WTC11 (cell line): Measurements from ENCODE around the gene GTF2H1. TPM values are rescaled to one million over a fixed set of nuclear protein-coding genes. Genes with fewer than 3 reads are reported as not detected.

ENCODE experiments used
- ATAC-seq: fragments of 200-7000 bp; cut with Tn5 transposase; 2 replicates; pipeline ENCODE4 v1.10.0; 2021; ENCODE audit warnings: mild to moderate bottlenecking, moderate library complexity
- CTCF ChIA-PET: fragments of 300-600 bp; sonication (Branson Sonifier 250); formaldehyde crosslinking; loops from one replicate; lab custom pipeline; 2021; ENCODE audit warnings: antibody characterized with exemption; lab: Charles Lee
- POLR2A ChIA-PET: fragments of 350-600 bp; sonication (Branson Sonifier 250); formaldehyde crosslinking; loops from one replicate; lab custom pipeline; 2021; ENCODE audit warnings: antibody characterized with exemption; lab: Charles Lee
- DNase-seq: peaks from one replicate; pipeline ENCODE4 v3.0.0; 2021; ENCODE audit warnings: low spot score
- H3K27ac Mint-ChIP-seq: 2 replicates; pipeline ENCODE4 v1.8.0; 2021; ENCODE audit warnings: mixed read lengths
- H3K27me3 Mint-ChIP-seq: 2 replicates; pipeline ENCODE4 v1.8.0; 2021; ENCODE audit warnings: low read depth, mild to moderate bottlenecking, moderate library complexity, mixed read lengths
- H3K36me3 Mint-ChIP-seq: 2 replicates; pipeline ENCODE4 v1.8.0; 2021; ENCODE audit warnings: mixed read lengths
- H3K4me1 Mint-ChIP-seq: 2 replicates; pipeline ENCODE4 v1.8.0; 2022; ENCODE audit warnings: mixed read lengths
- H3K4me3 Mint-ChIP-seq: 2 replicates; pipeline ENCODE4 v1.8.0; 2021; ENCODE audit warnings: mild to moderate bottlenecking, moderate library complexity, mixed read lengths
- H3K9me3 Mint-ChIP-seq: 2 replicates; pipeline ENCODE4 v1.8.0; 2021; ENCODE audit warnings: mixed read lengths
- IRF2 ChIP-seq: sonication (generic); formaldehyde crosslinking; IDR thresholded peaks from 2 replicates; pipeline ENCODE4 v1.8.0; 2022; ENCODE audit warnings: low read depth, missing genetic modification reagents, borderline replicate concordance
- JAZF1 ChIP-seq: fragments of 250-450 bp; sonication (Bioruptor Pico); IDR thresholded peaks from 2 replicates; pipeline ENCODE4 v1.9.0; 2021; ENCODE audit warnings: moderate library complexity, mild to moderate bottlenecking, inconsistent platforms
- JUN ChIP-seq: sonication (generic); formaldehyde crosslinking; IDR thresholded peaks from 2 replicates; pipeline ENCODE4 v1.8.0; 2023; ENCODE audit warnings: mild to moderate bottlenecking, missing genetic modification reagents
- MXD4 ChIP-seq: fragments of 250-450 bp; sonication (Bioruptor Pico); IDR thresholded peaks from 2 replicates; pipeline ENCODE4 v1.8.0; 2021; ENCODE audit warnings: mild to moderate bottlenecking, moderate library complexity, borderline replicate concordance
- NR3C1 ChIP-seq: sonication (generic); formaldehyde crosslinking; conservative IDR thresholded peaks from 2 replicates; pipeline ENCODE4 v1.8.1; 2023; ENCODE audit warnings: low read depth, mild to moderate bottlenecking, missing genetic modification reagents
- SMAD4 ChIP-seq: sonication (generic); formaldehyde crosslinking; IDR thresholded peaks from 2 replicates; pipeline ENCODE4 v1.8.0; 2022; ENCODE audit warnings: mild to moderate bottlenecking, missing genetic modification reagents
- ZNF232 ChIP-seq: sonication (generic); formaldehyde crosslinking; IDR thresholded peaks from 2 replicates; pipeline ENCODE4 v1.8.0; 2022; ENCODE audit warnings: mild to moderate bottlenecking, missing genetic modification reagents
- ZNF263 ChIP-seq: sonication (generic); formaldehyde crosslinking; IDR thresholded peaks from 2 replicates; pipeline ENCODE4 v1.8.1; 2022; ENCODE audit warnings: low read depth, mild to moderate bottlenecking, moderate library complexity, missing genetic modification reagents
- total RNA-seq: library from RNA; stranded (reverse); gene quantifications from 3 replicates; pipeline ENCODE4 v1.2.3, GENCODE V29; 2021
- TF ChIP-seq, protein P1 (sequence below): fragments of 250-450 bp; sonication (Bioruptor Pico); conservative IDR thresholded peaks from 2 replicates; pipeline ENCODE4 v1.9.0; 2021; ENCODE audit warnings: mild to moderate bottlenecking
- TF ChIP-seq, protein P2 (sequence below): sonication (generic); formaldehyde crosslinking; IDR thresholded peaks from 2 replicates; pipeline ENCODE4 v1.8.1; 2022; ENCODE audit warnings: low read depth, missing genetic modification reagents, borderline replicate concordance
- TF ChIP-seq, protein P3 (sequence below): fragments of 250-450 bp; sonication (Bioruptor Pico); IDR thresholded peaks from 2 replicates; pipeline ENCODE4 v1.9.0; 2021; ENCODE audit warnings: mild to moderate bottlenecking
- TF ChIP-seq, protein P4 (sequence below): sonication (generic); formaldehyde crosslinking; IDR thresholded peaks from 2 replicates; pipeline ENCODE4 v1.8.0; 2022; ENCODE audit warnings: mild to moderate bottlenecking, missing genetic modification reagents
- TF ChIP-seq, protein P5 (sequence below): sonication (generic); formaldehyde crosslinking; IDR thresholded peaks from 2 replicates; pipeline ENCODE4 v1.8.0; 2022; ENCODE audit warnings: mild to moderate bottlenecking, missing genetic modification reagents
- TF ChIP-seq, protein P6 (sequence below): fragments of 200-600 bp; IDR thresholded peaks from 2 replicates; pipeline ENCODE4 v1.8.0; 2022; ENCODE audit warnings: antibody characterized with exemption
- TF ChIP-seq, protein P7 (sequence below): sonication (generic); formaldehyde crosslinking; conservative IDR thresholded peaks from 2 replicates; pipeline ENCODE4 v1.8.1; 2023; ENCODE audit warnings: mild to moderate bottlenecking, low read depth, missing genetic modification reagents, moderate library complexity
- TF ChIP-seq, protein P8 (sequence below): sonication (generic); formaldehyde crosslinking; IDR thresholded peaks from 2 replicates; pipeline ENCODE4 v1.8.1; 2023; ENCODE audit warnings: mild to moderate bottlenecking, missing genetic modification reagents, moderate library complexity
- TF ChIP-seq, protein P9 (sequence below): fragments of 250-450 bp; sonication (Bioruptor Pico); IDR thresholded peaks from 2 replicates; pipeline ENCODE4 v2.1.2; 2022; ENCODE audit warnings: mild to moderate bottlenecking, moderate library complexity

GTF2H1 gene
- total RNA-seq, 1 experiment from 2014 or later = 24.1 TPM

DNA sequence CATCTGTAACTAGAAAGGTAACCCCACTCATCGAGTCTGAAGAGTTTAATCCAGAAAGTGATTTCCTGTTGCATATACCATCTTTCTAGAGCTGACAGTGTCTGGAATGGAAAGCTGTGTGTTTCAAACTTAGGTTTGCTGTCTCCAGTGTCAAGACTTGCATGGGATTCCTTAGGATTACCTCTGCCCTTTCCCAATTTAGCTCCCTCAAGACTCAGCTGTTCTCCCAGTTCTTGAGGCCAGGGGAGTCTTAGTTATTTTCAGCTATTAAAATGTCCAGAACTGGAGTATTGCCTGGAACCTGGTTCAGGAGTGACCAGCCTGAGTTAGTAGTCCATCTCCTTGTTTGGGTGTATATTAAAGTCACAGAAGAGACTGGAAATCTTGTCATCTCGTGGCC lies 47.0 kb downstream of the GTF2H1 start (continued):
- TF ChIP-seq IRF2 (CRISPR knock-in tag) (no peak), SMAD4 (no peak), ZNF232 (CRISPR knock-in tag) (no peak)
- TF ChIP-seq, protein P1, sequence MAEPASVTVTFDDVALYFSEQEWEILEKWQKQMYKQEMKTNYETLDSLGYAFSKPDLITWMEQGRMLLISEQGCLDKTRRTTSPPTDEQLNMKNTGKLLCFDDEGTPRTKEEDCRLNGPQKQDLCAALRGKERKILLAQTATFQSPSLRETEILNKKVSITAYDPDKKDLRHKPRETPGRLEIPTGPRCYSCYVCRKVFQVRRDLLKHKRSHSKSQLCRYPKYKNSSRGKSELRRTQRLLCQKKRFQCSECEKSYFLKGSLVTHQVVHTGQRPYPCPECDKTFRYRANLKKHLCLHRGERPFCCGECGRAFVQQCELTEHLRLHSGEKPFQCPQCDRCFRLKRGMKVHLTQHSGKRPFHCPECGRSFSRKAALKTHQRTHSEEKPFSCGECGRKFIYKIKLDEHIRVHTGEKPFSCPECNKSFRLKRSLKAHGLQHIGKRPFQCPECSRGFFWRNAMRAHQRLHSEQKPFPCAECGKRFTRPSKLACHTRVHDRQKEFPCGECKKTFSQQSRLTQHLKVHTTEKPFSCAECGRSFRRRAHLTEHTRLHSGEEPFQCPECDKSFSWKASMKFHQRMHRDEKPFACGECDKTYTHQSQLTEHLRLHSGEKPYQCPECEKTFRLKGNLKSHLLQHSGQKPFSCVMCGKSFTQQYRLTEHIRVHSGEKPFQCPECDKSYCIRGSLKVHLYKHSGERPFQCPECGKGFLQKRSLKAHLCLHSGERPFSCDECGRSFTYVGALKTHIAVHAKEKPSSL (CRISPR knock-in tag) = no peak
- TF ChIP-seq, protein P2, sequence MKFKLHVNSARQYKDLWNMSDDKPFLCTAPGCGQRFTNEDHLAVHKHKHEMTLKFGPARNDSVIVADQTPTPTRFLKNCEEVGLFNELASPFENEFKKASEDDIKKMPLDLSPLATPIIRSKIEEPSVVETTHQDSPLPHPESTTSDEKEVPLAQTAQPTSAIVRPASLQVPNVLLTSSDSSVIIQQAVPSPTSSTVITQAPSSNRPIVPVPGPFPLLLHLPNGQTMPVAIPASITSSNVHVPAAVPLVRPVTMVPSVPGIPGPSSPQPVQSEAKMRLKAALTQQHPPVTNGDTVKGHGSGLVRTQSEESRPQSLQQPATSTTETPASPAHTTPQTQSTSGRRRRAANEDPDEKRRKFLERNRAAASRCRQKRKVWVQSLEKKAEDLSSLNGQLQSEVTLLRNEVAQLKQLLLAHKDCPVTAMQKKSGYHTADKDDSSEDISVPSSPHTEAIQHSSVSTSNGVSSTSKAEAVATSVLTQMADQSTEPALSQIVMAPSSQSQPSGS (CRISPR knock-in tag) = no peak
- TF ChIP-seq, protein P3, sequence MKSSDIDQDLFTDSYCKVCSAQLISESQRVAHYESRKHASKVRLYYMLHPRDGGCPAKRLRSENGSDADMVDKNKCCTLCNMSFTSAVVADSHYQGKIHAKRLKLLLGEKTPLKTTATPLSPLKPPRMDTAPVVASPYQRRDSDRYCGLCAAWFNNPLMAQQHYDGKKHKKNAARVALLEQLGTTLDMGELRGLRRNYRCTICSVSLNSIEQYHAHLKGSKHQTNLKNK (CRISPR knock-in tag) = no peak
- TF ChIP-seq, protein P4, sequence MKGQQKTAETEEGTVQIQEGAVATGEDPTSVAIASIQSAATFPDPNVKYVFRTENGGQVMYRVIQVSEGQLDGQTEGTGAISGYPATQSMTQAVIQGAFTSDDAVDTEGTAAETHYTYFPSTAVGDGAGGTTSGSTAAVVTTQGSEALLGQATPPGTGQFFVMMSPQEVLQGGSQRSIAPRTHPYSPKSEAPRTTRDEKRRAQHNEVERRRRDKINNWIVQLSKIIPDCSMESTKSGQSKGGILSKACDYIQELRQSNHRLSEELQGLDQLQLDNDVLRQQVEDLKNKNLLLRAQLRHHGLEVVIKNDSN (CRISPR knock-in tag) = no peak
- TF ChIP-seq, all 79 proteins: peak for 0

DNA sequence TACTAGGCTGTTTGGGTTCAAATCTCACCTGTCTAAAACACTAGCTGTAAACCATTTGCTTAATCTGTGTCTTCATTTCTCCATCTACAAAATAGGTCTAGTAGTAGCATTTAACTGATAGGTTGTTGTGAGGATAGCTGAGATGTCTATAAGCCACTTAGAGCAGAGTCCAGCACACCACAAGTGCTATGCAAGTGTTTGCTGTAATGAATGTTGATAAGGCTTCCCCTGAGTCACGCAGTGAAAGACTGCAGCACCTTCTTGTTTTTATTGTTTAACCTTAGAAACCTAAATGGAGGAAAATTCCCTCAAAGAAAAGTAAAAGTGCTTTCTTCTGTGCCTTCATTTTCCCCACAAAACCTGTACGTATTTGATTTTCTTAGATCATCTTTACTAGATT lies 48.9 kb downstream of the GTF2H1 start:
- Mint-ChIP-seq H3K4me3 (no peak overlapping the region), H3K4me1 (no peaks in the 10 kb centered on the region), H3K27ac (no peak overlapping the region), H3K9me3 (no peaks in the 10 kb centered on the region), H3K36me3 (peaks cover 7% of the 10 kb centered on the region), H3K27me3 (no peaks in the 10 kb centered on the region)
- POLR2A ChIA-PET = no interaction called here
- no peak for TF ChIP-seq MXD4
- no peak for TF ChIP-seq ZNF263 (CRISPR knock-in tag)
- TF ChIP-seq, protein P5, sequence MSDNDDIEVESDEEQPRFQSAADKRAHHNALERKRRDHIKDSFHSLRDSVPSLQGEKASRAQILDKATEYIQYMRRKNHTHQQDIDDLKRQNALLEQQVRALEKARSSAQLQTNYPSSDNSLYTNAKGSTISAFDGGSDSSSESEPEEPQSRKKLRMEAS (CRISPR knock-in tag) = no peak
- TF ChIP-seq, protein P6, sequence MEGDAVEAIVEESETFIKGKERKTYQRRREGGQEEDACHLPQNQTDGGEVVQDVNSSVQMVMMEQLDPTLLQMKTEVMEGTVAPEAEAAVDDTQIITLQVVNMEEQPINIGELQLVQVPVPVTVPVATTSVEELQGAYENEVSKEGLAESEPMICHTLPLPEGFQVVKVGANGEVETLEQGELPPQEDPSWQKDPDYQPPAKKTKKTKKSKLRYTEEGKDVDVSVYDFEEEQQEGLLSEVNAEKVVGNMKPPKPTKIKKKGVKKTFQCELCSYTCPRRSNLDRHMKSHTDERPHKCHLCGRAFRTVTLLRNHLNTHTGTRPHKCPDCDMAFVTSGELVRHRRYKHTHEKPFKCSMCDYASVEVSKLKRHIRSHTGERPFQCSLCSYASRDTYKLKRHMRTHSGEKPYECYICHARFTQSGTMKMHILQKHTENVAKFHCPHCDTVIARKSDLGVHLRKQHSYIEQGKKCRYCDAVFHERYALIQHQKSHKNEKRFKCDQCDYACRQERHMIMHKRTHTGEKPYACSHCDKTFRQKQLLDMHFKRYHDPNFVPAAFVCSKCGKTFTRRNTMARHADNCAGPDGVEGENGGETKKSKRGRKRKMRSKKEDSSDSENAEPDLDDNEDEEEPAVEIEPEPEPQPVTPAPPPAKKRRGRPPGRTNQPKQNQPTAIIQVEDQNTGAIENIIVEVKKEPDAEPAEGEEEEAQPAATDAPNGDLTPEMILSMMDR = no peak
- TF ChIP-seq JUN (CRISPR knock-in tag) = no peak
- TF ChIP-seq NR3C1 (CRISPR knock-in tag) = no peak
- TF ChIP-seq, protein P7, sequence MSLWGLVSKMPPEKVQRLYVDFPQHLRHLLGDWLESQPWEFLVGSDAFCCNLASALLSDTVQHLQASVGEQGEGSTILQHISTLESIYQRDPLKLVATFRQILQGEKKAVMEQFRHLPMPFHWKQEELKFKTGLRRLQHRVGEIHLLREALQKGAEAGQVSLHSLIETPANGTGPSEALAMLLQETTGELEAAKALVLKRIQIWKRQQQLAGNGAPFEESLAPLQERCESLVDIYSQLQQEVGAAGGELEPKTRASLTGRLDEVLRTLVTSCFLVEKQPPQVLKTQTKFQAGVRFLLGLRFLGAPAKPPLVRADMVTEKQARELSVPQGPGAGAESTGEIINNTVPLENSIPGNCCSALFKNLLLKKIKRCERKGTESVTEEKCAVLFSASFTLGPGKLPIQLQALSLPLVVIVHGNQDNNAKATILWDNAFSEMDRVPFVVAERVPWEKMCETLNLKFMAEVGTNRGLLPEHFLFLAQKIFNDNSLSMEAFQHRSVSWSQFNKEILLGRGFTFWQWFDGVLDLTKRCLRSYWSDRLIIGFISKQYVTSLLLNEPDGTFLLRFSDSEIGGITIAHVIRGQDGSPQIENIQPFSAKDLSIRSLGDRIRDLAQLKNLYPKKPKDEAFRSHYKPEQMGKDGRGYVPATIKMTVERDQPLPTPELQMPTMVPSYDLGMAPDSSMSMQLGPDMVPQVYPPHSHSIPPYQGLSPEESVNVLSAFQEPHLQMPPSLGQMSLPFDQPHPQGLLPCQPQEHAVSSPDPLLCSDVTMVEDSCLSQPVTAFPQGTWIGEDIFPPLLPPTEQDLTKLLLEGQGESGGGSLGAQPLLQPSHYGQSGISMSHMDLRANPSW (CRISPR knock-in tag) = no peak
- TF ChIP-seq, protein P8, sequence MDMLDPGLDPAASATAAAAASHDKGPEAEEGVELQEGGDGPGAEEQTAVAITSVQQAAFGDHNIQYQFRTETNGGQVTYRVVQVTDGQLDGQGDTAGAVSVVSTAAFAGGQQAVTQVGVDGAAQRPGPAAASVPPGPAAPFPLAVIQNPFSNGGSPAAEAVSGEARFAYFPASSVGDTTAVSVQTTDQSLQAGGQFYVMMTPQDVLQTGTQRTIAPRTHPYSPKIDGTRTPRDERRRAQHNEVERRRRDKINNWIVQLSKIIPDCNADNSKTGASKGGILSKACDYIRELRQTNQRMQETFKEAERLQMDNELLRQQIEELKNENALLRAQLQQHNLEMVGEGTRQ = no peak
- TF ChIP-seq, protein P9, sequence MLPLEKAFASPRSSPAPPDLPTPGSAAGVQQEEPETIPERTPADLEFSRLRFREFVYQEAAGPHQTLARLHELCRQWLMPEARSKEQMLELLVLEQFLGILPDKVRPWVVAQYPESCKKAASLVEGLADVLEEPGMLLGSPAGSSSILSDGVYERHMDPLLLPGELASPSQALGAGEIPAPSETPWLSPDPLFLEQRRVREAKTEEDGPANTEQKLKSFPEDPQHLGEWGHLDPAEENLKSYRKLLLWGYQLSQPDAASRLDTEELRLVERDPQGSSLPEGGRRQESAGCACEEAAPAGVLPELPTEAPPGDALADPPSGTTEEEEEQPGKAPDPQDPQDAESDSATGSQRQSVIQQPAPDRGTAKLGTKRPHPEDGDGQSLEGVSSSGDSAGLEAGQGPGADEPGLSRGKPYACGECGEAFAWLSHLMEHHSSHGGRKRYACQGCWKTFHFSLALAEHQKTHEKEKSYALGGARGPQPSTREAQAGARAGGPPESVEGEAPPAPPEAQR (CRISPR knock-in tag) = no peak
- no peak for TF ChIP-seq JAZF1 (CRISPR knock-in tag)
- no peak for TF ChIP-seq SMAD4
- DNase-seq = no peak
- no peak for ATAC-seq
- CTCF ChIA-PET = interaction anchor here (1.1 kb wide), 1 partner anchor 265 kb away, joined by 4 read pairs; no protein-coding TSS in a partner anchor
